ENCODE measurements around the gene ADAMTS2.

ADAMTS2 gene

GRCh38 chr5:179275941-179276837 lies 69.1 kb downstream of the ADAMTS2 start:
- Histone ChIP-seq H3K9me3 (ENCODE audit: insufficient read depth, low read length, severe bottlenecking) (no peaks in the 10 kb centered on the region), H3K36me3 (ENCODE audit: insufficient read depth, low read length) (no peaks in the 10 kb centered on the region), H2AFZ (ENCODE audit: low read depth, low read length) (no peak overlapping the region), H3K4me1 (ENCODE audit: insufficient read depth, low read length) (no peaks in the 10 kb centered on the region), H3K9ac (ENCODE audit: low read depth, low read length) (no peak overlapping the region), H3K79me2 (ENCODE audit: insufficient read depth, low read length) (no peaks in the 10 kb centered on the region), H3K4me3 (ENCODE audit: low read depth in 1 of 2, low read length in 2 of 2) (no peak overlapping the region), H4K20me1 (ENCODE audit: insufficient read depth, low read length) (no peaks in the 10 kb centered on the region), H3K27me3 (ENCODE audit: insufficient read depth, low read length, poor library complexity) (no peaks in the 10 kb centered on the region), H3K4me2 (ENCODE audit: insufficient read depth, low read length) (no peak overlapping the region), H3K27ac (ENCODE audit: low read length) (no peak overlapping the region)
- TF ChIP-seq EZH2 (IDR thresholded peaks at IDR 0.05; ENCODE audit: borderline replicate concordance, low read depth, low read length, severe bottlenecking) (no peak), CTCF (IDR thresholded peaks at IDR 0.05; ENCODE audit: borderline replicate concordance, extremely low read depth, low read length, poor library complexity, severe bottlenecking) (no peak)
- ATAC-seq (ENCODE audit: insufficient read depth, low read depth) (no peak), DNase-seq (no peak)

- ATAC-seq (ENCODE audit: insufficient read depth, low read depth) = no peak
- no peak overlapping the region for H3K27ac ChIP-seq (ENCODE audit: low read length)
- DNase-seq = no peak
These were observed 69.8 kb downstream of the ADAMTS2 start for GRCh38 chr5:179275381-179275878.

GRCh38 chr5:179274321-179275315 lies 70.6 kb downstream of the ADAMTS2 start:
- H3K4me2 ChIP-seq (ENCODE audit: insufficient read depth, low read length) = no peak overlapping the region
- H3K27ac ChIP-seq (ENCODE audit: low read length) = no peak overlapping the region
- H3K79me2 ChIP-seq (ENCODE audit: insufficient read depth, low read length) = no peaks in the 10 kb centered on the region
- ATAC-seq (ENCODE audit: insufficient read depth, low read depth) (no peak), DNase-seq (no peak)
- no peaks in the 10 kb centered on the region for H3K4me1 ChIP-seq (ENCODE audit: insufficient read depth, low read length)
- no peak for TF ChIP-seq EZH2 (IDR thresholded peaks at IDR 0.05; ENCODE audit: borderline replicate concordance, low read depth, low read length, severe bottlenecking)
- TF ChIP-seq CTCF (IDR thresholded peaks at IDR 0.05; ENCODE audit: borderline replicate concordance, extremely low read depth, low read length, poor library complexity, severe bottlenecking) = no peak
- no peak overlapping the region for H3K4me3 ChIP-seq (ENCODE audit: low read depth in 1 of 2, low read length in 2 of 2)
- no peak overlapping the region for H2AFZ ChIP-seq (ENCODE audit: low read depth, low read length)
- H3K9me3 ChIP-seq (ENCODE audit: insufficient read depth, low read length, severe bottlenecking) = no peaks in the 10 kb centered on the region
- no peaks in the 10 kb centered on the region for H3K36me3 ChIP-seq (ENCODE audit: insufficient read depth, low read length)
- no peak overlapping the region for H3K9ac ChIP-seq (ENCODE audit: low read depth, low read length)
- no peaks in the 10 kb centered on the region for H3K27me3 ChIP-seq (ENCODE audit: insufficient read depth, low read length, poor library complexity)
- no peaks in the 10 kb centered on the region for H4K20me1 ChIP-seq (ENCODE audit: insufficient read depth, low read length)

More at GRCh38 chr5:179275381-179275878, 69.8 kb downstream of the ADAMTS2 start:
- no peaks in the 10 kb centered on the region for H3K9me3 ChIP-seq (ENCODE audit: insufficient read depth, low read length, severe bottlenecking)
- H3K4me2 ChIP-seq (ENCODE audit: insufficient read depth, low read length) = no peak overlapping the region
- TF ChIP-seq CTCF (IDR thresholded peaks at IDR 0.05; ENCODE audit: borderline replicate concordance, extremely low read depth, low read length, poor library complexity, severe bottlenecking) (no peak), EZH2 (IDR thresholded peaks at IDR 0.05; ENCODE audit: borderline replicate concordance, low read depth, low read length, severe bottlenecking) (no peak)
- H3K4me3 ChIP-seq (ENCODE audit: low read depth in 1 of 2, low read length in 2 of 2) = no peak overlapping the region
- H3K36me3 ChIP-seq (ENCODE audit: insufficient read depth, low read length) = no peaks in the 10 kb centered on the region
- H3K9ac ChIP-seq (ENCODE audit: low read depth, low read length) = no peak overlapping the region
- no peaks in the 10 kb centered on the region for H4K20me1 ChIP-seq (ENCODE audit: insufficient read depth, low read length)
- no peaks in the 10 kb centered on the region for H3K79me2 ChIP-seq (ENCODE audit: insufficient read depth, low read length)
- H3K27me3 ChIP-seq (ENCODE audit: insufficient read depth, low read length, poor library complexity) = no peaks in the 10 kb centered on the region
- no peaks in the 10 kb centered on the region for H3K4me1 ChIP-seq (ENCODE audit: insufficient read depth, low read length)
- no peak overlapping the region for H2AFZ ChIP-seq (ENCODE audit: low read depth, low read length)

All from DND-41 (cell line).